Measurements from ENCODE around the gene GLI3.
A peak's percentile ranks its signal among the peaks of the same experiment; 100 is the strongest.

Gene GLI3

DNA sequence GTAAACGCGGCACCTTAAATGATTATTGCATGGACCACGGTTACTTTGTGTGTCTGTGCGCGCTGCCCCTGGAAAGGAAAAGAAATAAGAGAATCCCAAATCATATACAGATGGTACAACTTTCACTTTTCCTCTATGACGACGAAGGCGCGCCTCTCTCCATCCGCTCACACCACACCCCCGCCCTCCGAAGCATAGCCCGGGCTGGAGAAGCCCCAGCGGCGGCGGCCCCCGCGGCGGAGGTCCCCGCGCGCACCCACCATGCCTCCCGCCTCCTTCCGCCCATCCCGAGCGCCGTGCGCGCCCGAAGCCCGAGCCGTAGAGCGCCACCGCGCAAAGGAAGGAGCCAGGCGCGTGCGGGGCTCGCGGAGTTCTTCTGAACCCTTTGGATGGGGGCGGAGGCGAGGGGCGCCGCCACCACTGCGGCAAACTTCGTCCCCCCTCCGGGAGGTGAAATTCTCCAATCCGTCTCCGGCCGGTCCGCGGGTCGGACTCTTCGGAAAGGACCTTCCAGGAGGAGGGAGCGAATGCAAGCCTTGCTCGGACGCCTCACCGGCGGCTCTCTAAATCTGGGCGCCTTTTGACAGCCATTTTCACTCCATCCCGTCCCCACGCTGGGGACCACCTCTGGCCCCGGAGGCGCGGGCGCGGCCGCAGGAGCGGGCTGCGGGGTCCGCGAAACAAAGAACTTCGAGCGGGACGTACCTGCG, 588 bp downstream of the GLI3 start:
- DNase-seq (ENCODE audit: low read depth), result peak; percentile 52

DNA sequence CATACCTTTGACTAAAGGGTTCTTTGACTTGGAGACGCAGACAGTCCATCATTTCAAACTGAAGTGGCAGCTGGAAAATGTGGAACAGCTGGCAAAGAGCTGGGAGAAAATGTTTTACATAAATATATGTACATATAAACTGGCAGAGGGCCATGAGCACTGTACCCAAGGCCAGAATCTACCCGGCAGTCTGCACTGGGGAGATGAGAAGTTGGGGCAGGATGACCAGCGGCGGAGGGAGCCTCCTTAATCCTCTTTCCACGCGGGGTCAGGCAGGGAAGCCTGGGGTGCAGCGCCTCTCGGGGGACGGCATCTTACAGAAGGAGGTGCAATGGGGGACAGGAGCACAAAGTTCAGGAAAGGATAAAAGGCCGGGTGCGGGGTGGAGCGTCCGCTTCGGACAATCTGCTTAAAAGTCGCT, 1.3 kb downstream of the GLI3 start:
- no peak for DNase-seq (ENCODE audit: low read depth)

DNA sequence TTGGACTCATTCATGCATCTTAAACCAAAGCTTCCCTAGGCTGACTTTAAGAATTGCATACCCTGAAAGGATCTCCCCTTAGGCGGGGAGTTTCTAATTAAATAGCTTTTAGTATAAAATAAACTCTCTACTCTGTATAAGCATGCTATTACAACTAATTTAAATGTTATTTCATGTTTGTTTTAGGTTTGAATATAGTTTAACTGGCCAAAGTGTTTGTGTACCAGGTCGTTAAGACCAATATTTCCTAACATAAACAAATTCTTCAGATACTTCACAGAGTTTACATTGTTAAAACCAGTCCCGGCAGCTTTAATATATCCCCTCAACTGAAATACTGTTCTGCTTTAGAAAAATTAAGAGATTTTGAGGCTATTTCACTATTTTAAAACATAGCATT, 2.3 kb downstream of the GLI3 start:
- no peak for DNase-seq (ENCODE audit: low read depth)

DNA sequence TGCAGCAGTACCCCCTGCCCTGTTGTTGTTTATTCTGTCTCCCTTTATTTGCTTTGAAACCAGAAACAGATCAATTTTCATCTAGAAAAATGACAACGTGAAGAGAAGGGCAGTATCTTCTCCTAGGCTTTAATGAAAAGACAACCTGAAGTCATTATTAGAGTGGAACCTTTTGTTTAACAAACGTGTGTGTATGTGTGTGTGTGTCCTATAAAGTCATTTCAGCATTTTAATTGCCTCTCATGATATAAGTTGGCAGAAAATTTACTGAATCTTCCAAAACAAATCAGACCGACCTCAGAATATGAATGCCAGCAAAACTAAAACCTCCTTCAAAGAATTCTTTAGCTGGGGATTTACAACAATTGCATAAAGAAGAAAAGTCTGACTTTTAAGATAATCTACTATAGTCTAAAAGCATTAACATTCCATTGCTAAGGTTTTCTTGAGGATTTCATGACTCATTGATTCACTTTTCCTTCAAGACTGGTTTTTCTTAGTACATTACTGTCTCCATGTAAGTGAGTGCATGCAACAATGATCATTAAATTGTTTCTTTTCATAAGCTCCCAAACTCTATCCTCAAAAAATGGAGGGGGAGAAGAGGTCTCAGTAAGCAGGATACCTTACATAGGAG, 3.2 kb downstream of the GLI3 start:
- DNase-seq (ENCODE audit: low read depth), result no peak

DNA sequence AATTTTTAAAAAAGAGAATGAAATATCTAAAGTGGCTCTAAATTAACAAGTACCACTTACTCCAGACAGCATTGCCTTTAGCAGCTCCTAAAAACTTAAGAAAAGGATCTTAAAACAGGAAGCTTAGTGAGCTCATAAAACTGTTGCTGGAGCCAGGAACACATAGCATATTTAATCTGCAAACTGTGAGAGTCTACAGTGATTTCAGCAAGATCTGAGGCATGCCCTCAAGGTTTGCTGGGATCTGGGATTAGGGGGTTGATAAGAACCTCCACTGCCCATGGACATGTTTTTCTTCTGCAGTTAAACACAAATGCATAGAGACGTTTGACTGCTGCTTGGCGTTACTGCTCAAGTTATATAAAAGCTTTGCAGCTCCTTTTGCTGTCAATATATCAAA, 3.8 kb downstream of the GLI3 start:
- no peak for DNase-seq (ENCODE audit: low read depth)

DNA sequence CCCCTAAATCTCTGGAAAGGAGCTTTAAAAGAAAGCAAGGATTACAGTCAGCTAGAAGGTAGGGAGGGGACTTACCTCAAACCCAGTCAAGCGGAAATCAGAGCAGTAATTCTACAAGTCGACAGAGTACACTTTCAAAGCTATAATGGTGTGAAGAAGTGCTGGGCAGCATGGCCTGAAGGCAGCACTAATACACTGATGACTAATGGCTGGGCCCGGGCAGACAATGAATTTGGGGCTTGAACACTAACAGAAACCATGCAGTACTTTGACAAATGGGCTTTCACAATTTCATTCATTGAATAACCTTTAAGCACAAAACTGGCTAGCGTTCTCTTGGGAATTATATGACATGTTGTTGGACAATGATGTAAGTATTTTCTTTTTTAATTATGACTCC, 4.7 kb downstream of the GLI3 start:
- DNase-seq (ENCODE audit: low read depth), result peak; percentile 29

DNA sequence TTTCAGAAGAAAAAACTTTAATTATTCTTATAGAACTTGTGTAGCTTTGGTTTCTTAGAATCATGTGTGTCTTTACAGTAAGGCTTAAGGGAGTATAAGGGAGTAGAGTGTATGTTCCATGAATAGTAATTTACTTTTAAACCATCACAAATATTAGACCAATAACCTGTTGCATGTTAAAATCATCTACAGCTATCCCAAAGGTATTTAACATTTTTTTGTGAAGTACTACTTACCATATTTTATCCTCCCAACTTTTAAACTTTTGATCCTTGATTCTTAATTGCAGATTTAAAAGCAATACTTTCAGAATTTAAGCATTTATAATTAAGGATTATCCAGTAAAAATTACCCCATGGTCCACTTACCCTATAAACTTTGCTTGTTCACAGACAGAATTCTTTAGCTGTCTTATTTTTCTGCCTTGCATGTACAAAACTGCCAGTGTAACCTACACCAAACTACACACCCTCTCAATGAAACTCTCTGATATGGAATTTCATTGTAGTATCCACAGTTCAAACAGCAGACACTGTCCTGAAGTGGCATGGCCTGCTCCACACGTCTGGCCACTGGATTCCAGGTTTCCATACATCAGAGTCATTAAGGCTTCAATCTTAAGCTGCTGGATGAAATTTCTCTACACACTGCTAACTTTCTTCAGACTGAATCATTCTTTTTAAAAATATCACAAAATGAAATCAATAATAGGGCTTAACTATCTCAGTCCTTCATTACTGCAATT, 5.8 kb downstream of the GLI3 start:
- DNase-seq (ENCODE audit: low read depth), result no peak

DNA sequence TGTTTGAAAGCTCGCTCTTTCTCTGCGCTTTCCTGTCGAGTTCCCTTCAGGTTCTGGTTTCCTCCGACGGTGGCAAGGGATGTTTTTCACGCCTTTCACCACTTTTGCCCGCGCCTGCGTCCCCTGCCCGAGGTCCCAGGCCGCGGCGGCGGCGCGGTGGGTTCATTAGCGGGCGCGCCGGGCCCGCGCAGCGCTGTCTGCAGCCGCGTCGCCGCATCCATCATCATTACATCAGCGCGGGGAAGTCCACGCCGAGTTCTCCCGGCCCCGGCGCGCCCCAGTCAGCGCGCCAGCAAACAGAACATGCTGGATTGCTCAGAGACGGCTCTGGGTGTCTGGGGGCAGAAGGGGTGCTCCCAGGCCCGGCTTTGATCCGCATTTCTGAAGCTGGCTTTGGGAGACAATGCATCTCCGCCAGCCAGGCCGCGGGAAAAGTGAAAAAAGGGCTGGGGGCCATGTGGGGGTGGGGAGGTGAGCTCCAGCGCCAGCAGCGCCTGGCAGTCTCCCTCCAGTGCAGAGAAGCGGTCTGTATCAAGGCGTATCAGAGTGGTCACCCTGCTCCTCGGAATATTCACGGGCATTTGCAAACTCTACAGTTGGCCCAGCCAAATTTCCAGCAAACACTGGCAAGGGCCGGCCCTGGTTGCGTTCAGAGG, 8.9 kb downstream of the GLI3 start:
- DNase-seq (ENCODE audit: low read depth), result no peak

DNA sequence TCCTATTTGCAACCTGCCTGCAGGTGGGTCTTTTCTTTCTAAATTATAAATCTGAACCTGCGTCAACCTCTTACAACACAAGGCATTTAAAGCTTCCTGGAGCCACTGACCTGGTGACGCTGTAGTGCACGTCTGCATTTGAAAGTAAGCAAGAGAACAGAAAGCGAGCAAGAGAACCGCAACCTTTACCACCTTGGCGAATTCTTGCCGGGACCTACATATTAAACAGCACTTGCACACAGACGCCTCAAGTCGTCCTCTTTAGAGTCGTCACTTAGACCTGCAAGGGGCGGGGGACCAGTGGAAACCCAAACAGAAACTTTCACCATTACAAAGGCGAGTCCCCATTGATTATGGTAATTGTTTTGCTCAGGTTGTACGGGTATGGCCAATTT, 9.5 kb downstream of the GLI3 start:
- DNase-seq (ENCODE audit: low read depth), result no peak

DNA sequence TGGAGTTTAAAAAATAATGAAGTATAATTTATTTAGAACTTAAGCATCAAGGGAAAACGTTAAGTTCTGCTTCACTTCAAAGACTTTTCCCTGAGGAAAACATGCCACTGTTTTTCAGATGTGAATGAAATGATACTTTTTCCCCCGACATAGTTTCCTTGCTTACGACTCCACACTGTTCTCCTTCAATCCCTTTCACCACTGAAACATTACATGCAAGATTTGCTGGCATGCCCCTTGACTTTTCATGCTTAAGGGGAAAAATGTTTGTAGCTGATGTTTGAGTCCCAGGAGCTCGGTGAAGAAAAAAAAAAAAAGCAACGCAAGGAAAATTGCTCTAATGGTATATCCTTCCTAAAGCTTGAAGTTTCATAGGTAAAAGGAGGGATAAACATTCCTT, 10.0 kb downstream of the GLI3 start:
- DNase-seq (ENCODE audit: low read depth), result no peak

DNA sequence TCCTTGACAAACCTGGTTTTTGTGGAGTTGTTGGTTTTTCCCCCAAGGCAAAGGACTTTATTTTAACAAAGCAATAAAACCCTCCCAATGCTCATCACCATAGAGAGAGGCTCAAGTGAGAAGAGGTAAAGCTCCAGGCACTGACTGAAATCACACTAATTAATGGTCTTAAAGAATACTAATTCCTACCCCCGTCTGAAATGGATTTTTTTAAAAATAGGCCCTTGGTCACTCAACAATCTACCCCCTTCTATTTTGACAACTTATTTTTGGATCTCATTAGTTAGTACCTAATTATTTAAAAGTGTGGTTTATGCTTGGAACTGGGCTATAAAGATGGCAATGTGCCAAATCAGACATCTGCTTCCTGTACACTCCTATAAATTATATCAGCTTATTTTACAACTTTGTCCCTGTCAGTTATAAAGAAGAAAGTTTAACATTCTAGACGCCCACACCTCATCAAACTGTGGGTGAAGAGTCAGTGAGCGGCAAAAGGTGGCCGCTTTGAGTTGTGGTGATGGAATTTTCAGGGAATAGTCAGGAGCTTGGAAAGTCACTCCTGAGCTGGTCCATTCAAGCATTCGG, 10.6 kb downstream of the GLI3 start:
- no peak for DNase-seq (ENCODE audit: low read depth)

DNA sequence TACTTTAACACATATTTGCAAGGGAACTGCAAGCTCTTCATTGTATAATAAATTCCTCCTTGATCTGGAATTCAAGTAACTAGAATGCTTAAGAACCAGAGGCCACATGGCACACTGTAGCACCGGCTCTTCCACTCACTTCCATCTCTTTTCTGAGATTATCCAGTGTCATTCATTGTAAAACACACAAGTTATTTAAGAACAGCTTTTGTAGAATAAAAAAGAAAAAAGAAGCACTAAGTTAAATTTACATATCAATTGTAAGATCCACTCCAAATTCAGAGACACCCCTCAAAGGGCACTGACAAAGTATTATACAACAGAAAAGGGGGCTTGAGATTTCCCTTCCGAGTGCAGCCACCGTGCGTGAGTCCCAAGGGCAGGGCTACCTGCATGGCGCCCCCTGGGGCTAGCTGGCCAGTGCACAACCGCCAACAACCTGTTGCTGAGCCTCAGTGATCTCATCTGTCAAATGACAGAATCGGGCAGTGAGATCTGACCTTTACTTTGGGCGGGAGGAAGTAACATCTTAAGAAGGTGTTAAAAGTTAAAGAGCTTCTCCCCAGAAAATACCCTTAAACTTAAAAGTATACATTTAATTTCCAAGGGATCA, 12.5 kb downstream of the GLI3 start:
- DNase-seq (ENCODE audit: low read depth), result no peak

DNA sequence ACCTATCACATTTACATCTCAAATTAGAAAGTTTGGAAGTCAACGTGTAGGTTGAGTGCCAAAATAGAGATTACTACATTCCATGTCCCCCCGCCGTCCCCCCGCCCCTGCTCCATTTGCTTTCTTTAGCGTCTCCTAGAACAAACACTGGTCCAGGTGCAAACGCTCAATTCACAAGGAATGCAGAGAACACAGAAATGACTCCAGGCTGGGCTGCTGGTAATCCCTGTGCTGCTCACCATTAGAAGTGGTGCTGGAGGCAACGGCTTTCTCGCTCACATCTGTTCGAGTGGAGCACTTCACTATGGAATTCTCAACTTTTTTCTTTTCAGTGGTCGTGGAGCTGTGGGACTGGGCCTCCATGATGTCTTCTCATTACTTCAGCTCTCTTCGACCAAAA, 14.1 kb downstream of the GLI3 start:
- DNase-seq (ENCODE audit: low read depth), result no peak

DNA sequence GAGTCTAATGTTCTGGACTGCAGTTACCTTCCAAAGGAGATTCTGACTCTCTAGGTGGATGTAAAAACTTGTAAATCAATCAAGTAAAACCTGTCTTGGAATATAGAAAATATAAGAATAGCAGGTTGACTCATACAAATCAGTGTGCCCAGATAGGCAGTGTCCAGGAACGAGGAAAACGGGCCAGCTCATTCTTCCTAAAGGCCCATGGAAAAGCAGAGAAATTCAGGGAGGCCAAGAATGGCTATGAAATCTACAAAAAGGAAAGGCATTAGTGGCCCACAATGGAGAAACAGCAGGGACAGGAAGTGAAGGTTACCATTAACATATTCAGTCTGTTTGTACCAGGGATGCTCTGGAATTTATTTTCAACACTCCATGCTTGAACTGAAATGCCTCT, 14.9 kb downstream of the GLI3 start:
- DNase-seq (ENCODE audit: low read depth), result no peak

DNA sequence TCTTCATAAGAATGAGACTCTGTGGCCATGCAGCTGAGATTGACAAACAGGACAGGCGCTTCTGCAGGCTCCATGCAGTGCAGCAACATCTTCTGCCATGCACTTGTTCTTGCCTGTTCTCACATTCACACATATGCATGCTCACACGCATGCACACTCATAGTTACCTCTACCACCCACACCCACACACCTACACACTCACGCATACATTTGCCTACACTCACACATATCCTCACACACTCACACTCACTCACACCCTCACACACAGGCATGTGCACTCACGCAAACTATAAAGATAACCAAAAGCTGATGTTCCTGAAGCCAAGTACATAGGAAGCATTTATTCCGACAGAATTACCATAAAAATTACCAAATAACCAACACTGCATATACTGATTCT, 15.7 kb downstream of the GLI3 start:
- no peak for DNase-seq (ENCODE audit: low read depth)

DNA sequence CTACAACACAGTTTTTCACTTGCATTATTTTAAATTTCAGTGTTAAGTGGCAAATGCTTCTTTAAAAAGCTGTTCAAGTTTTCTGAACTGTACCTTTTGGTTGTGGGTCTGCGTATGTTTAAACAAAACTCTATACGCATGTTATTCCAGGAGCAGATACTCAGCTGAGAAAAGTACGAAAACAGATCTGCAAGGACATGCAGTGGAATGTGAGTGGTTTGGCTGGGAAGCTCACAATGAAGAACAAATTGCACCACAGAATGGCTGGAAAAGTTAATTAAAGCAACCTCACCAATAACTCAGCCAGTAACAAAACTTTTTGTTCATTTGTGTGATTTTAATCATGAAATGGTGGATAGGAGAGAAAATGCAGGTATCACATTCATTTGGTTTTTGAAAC, 17.6 kb downstream of the GLI3 start:
- no peak for DNase-seq (ENCODE audit: low read depth)

DNA sequence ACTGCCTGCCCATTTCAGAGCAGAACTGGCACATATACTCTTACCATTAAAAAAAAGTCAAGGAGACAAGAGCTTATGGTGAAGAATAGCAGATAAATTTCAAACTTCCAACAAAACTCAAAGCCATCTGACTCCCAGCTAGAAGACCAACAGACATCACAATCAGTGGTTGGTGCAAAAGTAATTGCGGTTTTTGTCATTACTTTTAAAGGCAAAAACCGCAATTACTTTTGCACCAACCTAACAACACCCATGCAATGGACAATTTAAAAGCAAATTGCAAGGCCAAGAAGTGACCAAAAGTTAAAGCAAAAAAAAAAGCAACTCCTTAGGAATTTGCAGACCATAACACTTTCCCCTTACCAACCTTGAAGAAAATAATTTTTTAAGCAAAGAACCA, 18.8 kb downstream of the GLI3 start:
- DNase-seq (ENCODE audit: low read depth), result no peak

DNA sequence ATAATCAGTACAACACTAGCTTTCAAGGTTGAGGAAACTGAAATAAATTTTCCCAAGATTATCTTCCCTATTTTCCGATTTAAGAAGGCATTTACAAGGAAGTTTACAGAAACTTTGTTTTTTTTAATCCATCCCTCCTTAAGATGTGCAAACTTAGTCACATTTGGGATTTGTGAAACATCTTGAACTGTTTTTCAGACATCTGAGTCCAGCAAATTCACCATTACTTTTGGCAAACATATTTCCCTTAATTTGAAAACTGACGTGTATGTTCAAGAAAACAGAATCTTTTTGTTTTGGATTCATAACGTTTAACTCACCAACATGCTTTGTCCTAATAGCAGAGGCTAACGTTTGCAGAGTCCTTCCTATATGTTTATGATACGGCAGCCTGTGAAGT, 19.5 kb downstream of the GLI3 start:
- DNase-seq (ENCODE audit: low read depth), result no peak

DNA sequence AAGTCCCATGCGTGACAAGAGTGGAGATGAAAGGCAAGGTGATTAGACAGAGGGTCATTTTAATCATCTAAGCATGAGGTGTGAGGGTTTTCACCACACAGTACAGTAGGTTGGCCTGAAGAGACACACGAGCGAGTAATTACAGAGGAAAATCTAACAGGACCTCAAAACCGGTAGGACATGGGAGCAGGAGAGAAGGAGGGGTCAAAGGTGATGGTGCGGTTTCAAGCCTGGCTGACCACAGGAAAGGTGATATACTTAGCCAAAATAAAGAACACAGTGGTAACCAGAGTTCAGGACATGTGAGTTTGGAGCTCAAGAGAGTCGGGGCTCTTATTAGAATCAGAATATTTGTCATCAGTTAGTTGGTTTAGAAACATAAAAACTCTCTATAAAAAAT, 20.0 kb downstream of the GLI3 start:
- DNase-seq (ENCODE audit: low read depth), result no peak

DNA sequence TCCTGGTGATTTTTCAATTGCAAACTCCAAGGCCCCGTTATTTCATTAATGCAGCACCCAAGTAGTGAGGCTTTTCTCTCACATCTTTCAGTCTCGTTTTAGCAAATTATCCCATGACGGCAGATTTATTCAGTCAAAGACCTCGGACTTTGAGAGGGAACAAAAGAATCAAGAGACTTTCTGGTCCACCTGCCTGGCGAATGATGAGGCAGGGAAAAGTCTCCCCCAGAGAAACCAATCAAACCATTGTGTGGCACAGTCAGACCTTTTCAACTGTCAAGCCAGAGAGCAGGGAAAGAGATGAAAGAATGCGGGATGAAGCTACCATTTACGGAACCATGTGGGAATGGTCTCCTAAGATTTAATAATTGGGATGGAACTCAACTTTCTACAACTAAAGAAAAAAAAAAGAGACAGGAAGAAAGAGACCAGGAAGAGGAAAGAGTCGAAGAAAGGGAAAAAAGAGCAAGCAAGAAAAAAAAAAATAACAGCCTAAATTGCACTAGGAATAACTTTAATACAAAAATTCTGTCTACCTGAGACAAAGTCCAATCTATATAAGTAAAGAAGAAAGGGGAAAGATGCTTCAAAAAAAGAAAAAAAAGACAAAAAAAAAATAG, 22.8 kb downstream of the GLI3 start:
- no peak for DNase-seq (ENCODE audit: low read depth)

DNA sequence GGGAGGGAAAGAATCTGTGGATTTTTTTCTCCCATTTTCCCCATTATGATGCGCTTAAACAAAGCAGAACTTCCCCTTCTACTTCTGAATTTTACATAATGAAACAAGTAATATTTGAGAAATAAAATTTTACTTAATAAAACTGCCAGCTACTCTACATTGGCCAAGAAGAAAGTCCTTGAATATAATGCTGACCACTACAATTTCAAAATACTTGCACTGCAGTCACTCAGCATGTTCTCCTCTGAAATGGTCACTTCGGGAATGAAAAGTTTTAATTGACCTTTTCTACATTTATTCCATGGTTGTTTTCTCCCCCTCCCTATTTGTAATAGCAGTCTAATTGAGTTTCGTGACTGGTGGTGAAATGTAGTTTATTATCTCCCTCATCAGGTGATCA, 23.9 kb downstream of the GLI3 start:
- no peak for DNase-seq (ENCODE audit: low read depth)
